Kidney (tissue), 14 donors: ENCODE results near the gene PPP1R12A. TPM values are rescaled to one million over a fixed set of nuclear protein-coding genes. Genes with fewer than 3 reads are reported as not detected.
"Not testable (repeated sequence)": the region's sequence is repeated elsewhere in the genome, so short reads cannot be mapped to it uniquely, and the experiment has no call there.

Experiments
- DNase-seq, 5 donors: peaks; one replicate each; pipeline ENCODE4 v3.0.0-alpha.2; 2013 to 2020
- FAIRE-seq: peaks from 2 replicates; lab custom pipeline; 2012; peaks lifted over from hg19 to GRCh38; lab: Jason Lieb, UNC
- H3K27ac ChIP-seq, 2 donors: one replicate each; pipeline ENCODE4 v1.7.0; 2013; ENCODE audit warnings: low read depth in 2 of 2, low read length in 2 of 2, inconsistent platforms in 1 of 2
- H3K27me3 ChIP-seq: one replicate; pipeline ENCODE4 v1.7.1; 2013; ENCODE audit warnings: low read length, inconsistent platforms; ENCODE audit not compliant: control insufficient read depth, insufficient read depth
- H3K36me3 ChIP-seq, 3 donors: one replicate each; pipeline versions ENCODE4 v1.7.0 to v1.7.1; 2013; ENCODE audit warnings: low read length in 3 of 3, control low read depth in 1 of 3, inconsistent platforms in 1 of 3; ENCODE audit not compliant: insufficient read depth in 3 of 3, control insufficient read depth in 2 of 3
- H3K4me1 ChIP-seq, 3 donors: one replicate each; pipeline versions ENCODE4 v1.7.0 to v1.7.1; 2013; ENCODE audit warnings: low read length in 3 of 3, inconsistent platforms in 1 of 3, low read depth in 1 of 3; ENCODE audit not compliant: control insufficient read depth in 2 of 3, insufficient read depth in 2 of 3
- H3K4me3 ChIP-seq, 3 donors: one replicate each; pipeline versions ENCODE4 v1.7.0 to v1.8.1; 2013; ENCODE audit warnings: low read length in 3 of 3, control low read depth in 1 of 3, inconsistent platforms in 1 of 3
- H3K9ac ChIP-seq, 3 donors: one replicate each; pipeline versions ENCODE4 v1.7.0 to v1.7.1; 2013; ENCODE audit warnings: low read length in 3 of 3, control low read depth in 1 of 3, inconsistent platforms in 1 of 3
- H3K9me3 ChIP-seq, 3 donors: one replicate each; pipeline versions ENCODE4 v1.7.0 to v1.7.1; 2013; ENCODE audit warnings: low read length in 3 of 3, control low read depth in 1 of 3, inconsistent platforms in 1 of 3; ENCODE audit not compliant: control insufficient read depth in 2 of 3, insufficient read depth in 1 of 3
- intact Hi-C: fragments of 100-400 bp; cut with DNase I; formaldehyde crosslinking; loops from one replicate; pipeline ENCODE4 v1.11.1; 2022
- polyA plus RNA-seq: library from polyadenylated mRNA; stranded (reverse); fragments of 350-450 nt; fragmentation: Illumina TruSeq; extraction: RNeasy Lipid Tissue Mini Kit (QIAGEN cat#74804); gene quantifications from one replicate; pipeline ENCODE4 v1.2.3, GENCODE V29; 2014; ENCODE audit warnings: low read depth, low replicate concordance; ENCODE audit not compliant: insufficient read depth
- total RNA-seq: library from RNA; stranded (reverse); fragmentation: NEBNext Ultra II Directional; extraction: Animal tissue kit (Norgen Biotek cat#: 25700); gene quantifications from one replicate; pipeline ENCODE4 v1.2.1, GENCODE V29; 2021
- TF ChIP-seq, protein P1 (sequence below): IDR thresholded peaks from 3 replicates; pipeline ENCODE4 v1.5.1; 2012; ENCODE audit warnings: mild to moderate bottlenecking, moderate library complexity, borderline replicate concordance; ENCODE audit not compliant: insufficient read depth; ENCODE audit errors: extremely low read depth
- donor health status: control.
- donor health status: control.
- donor health status: control.
- donor health status: control.
- donor health status: control.
- donor health status: DM: yes; HTN: yes; CAD: no.
- donor health status: Normal renal cell carcinoma (clear cell type).

Gene PPP1R12A
- total and polyA plus RNA-seq, 2 donors from 2014 or later: 10.3 to 82.5 TPM

DNA sequence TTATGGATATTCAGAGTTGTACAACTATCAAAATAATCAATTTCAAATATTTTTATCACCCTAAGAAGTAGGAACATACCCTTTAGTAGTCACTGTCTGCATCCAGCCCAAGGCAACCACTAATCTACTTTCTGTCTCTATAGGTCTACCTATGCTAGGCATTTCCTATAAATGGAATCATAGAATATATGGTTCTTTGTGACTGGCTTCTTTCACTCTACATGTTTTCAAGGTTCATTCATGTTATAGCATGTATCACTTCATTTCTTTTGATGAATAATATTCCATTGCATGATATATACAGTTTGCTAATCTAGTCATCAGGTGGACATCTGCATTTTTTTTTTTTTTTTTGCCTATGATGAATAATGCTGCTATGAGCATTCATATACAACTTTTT lies 112.4 kb downstream of the PPP1R12A start:
- H3K4me3 ChIP-seq: no peak overlapping the region
- no peak for DNase-seq
- H3K4me1 ChIP-seq: no peaks in the 10 kb centered on the region
- H3K9me3 ChIP-seq: no peaks in the 10 kb centered on the region
- intact Hi-C loops: no loop called here
- TF ChIP-seq, protein P1, sequence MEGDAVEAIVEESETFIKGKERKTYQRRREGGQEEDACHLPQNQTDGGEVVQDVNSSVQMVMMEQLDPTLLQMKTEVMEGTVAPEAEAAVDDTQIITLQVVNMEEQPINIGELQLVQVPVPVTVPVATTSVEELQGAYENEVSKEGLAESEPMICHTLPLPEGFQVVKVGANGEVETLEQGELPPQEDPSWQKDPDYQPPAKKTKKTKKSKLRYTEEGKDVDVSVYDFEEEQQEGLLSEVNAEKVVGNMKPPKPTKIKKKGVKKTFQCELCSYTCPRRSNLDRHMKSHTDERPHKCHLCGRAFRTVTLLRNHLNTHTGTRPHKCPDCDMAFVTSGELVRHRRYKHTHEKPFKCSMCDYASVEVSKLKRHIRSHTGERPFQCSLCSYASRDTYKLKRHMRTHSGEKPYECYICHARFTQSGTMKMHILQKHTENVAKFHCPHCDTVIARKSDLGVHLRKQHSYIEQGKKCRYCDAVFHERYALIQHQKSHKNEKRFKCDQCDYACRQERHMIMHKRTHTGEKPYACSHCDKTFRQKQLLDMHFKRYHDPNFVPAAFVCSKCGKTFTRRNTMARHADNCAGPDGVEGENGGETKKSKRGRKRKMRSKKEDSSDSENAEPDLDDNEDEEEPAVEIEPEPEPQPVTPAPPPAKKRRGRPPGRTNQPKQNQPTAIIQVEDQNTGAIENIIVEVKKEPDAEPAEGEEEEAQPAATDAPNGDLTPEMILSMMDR: no peak
- no peak overlapping the region for H3K27ac ChIP-seq
- H3K27me3 ChIP-seq: no peaks in the 10 kb centered on the region
- no peak overlapping the region for H3K9ac ChIP-seq
- FAIRE-seq: no peak
- peaks cover 0 to 13% (median 5%) of the 10 kb centered on the region in 3 donors for H3K36me3 ChIP-seq

DNA sequence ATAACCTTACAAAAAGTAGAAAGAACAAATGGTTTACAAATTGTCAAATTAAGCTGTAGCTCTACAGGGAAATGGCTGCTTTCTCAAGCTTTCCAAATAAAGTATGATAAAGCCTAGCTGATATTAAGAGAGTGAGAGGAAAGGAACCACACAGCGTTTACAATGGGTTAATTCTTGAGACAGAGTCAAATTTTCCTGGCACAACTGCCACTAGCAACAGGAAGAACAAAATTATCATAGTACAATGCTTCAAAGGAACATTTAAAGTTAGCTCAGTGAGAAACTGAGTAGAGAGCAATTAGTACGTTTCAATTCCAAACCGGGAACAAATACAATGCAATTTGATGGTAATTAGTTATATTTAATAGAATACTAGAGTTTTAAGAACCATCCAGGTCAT lies 116.0 kb downstream of the PPP1R12A start:
- TF ChIP-seq, protein P1: no peak
- Histone ChIP-seq H3K27ac (no peak overlapping the region), H3K36me3 (peaks cover 0 to 13% (median 5%) of the 10 kb centered on the region in 3 donors), H3K4me1 (no peaks in the 10 kb centered on the region), H3K9me3 (no peaks in the 10 kb centered on the region), H3K27me3 (no peaks in the 10 kb centered on the region), H3K9ac (no peak overlapping the region), H3K4me3 (no peak overlapping the region)
- FAIRE-seq (no peak), DNase-seq (no peak)
- intact Hi-C loops: no loop called here

DNA sequence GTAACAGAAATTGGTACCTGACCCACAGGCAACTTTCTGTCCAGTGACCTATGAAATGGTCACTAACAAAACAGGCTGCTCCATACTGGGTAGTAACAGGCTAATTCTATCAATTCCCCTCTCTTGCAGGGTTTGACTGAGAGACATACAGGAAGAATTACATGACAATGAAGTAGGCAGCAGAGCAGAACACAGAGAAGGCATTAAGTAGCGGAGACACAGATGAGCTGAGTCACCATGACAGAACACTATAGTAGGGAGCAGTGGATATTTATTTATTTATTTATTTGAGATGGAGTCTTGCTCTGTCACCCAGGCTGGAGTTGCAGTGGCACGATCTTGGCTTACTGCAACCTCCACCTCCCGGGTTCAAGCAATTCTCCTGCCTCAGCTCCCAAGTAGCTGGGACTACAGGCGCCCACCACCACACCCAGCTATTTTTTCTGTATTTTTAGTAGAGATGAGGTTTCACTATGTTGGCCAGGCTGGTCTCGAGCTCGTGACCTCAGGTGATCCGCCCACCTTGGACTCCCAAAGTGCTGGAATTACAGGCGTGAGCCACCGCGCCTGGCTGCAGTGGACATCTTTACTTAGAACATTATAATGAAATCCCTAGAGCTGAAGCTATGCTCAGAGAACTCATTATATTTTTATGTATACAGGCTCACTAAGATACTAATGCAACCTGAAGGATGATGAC lies 150.4 kb downstream of the PPP1R12A start:
- H3K27me3 ChIP-seq, DNase-seq, H3K9ac ChIP-seq, H3K4me3 ChIP-seq, H3K9me3 ChIP-seq, FAIRE-seq, intact Hi-C loops, H3K27ac ChIP-seq, H3K4me1 ChIP-seq: not testable (repeated sequence)
- peaks cover 2 to 30% (median 4%) of the 10 kb centered on the region in 3 donors for H3K36me3 ChIP-seq

DNA sequence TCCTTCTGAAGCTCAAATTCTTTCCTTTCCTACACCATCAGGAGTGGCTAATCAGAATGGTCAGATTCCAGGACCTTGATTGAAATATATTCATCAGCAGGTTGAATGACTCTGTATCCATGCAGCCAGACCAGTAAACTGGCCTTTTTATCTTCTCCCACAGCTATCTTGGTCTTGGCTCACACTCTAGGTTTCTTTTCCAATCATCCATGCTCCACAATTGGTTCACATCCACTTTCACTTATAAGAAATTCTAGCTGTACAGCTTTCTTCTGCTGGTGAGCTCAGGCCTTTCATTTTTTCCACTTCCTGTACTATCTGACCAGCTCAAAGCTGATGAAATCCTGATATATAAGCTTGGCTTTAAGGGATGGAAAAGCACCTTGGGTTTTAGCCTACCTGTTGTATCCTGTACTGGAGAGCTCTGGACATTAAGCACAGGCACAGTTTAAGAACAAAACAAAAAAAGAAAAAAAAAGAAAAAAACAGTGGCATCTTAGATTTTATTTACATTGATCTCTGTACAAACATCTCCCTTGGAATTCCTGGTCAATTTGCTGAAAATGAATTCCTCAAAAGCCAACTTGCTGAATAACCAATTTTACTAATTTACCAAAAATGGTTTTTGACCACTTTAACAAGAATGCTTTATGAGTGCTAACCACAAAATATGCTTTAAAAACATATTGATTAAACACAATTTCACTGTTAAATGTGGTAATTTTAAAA lies 152.6 kb downstream of the PPP1R12A start:
- Histone ChIP-seq H3K9ac (no peak overlapping the region), H3K9me3 (no peaks in the 10 kb centered on the region), H3K27me3 (no peaks in the 10 kb centered on the region), H3K36me3 (peaks cover 0 to 13% (median 4%) of the 10 kb centered on the region in 3 donors), H3K4me3 (no peak overlapping the region), H3K4me1 (no peaks in the 10 kb centered on the region), H3K27ac (no peak overlapping the region)
- FAIRE-seq: no peak
- TF ChIP-seq, protein P1: no peak
- intact Hi-C loops: no loop called here
- no peak for DNase-seq
